HepG2 (cell line): ENCODE results near the gene CD58.

Experiments used
- ETS1 ChIP-seq: sonication (generic); formaldehyde crosslinking; IDR thresholded peaks from 2 replicates; pipeline ENCODE4 v1.4.0; 2020; ENCODE audit warnings: missing genetic modification reagents
- IRX3 ChIP-seq: sonication (generic); formaldehyde crosslinking; IDR thresholded peaks from 2 replicates; pipeline ENCODE4 v1.8.1; 2023; ENCODE audit warnings: mild to moderate bottlenecking, low read depth, missing genetic modification reagents, borderline replicate concordance
- NFATC3 ChIP-seq: sonication (generic); formaldehyde crosslinking; IDR thresholded peaks from 2 replicates; pipeline ENCODE4 v1.5.1; 2020; ENCODE audit warnings: mild to moderate bottlenecking, missing genetic modification reagents
- POLR2A ChIP-seq, 2 experiments: IDR thresholded peaks; 2 replicates each; pipeline ENCODE4 v1.6.1; 2011; ENCODE audit warnings: low read depth in 2 of 2, low read length in 2 of 2, mild to moderate bottlenecking in 1 of 2, moderate library complexity in 1 of 2; ENCODE audit not compliant: insufficient read depth in 1 of 2
- POLR2AphosphoS5 ChIP-seq: IDR thresholded peaks from 2 replicates; pipeline ENCODE4 v1.6.1; 2012; ENCODE audit warnings: low read depth, low read length
- TBL1XR1 ChIP-seq: fragments of 150-350 bp; IDR thresholded peaks from 2 replicates; pipeline ENCODE4 v1.6.1; 2014; ENCODE audit warnings: borderline replicate concordance, low read length; ENCODE audit not compliant: partially characterized antibody
- ZNF331 ChIP-seq: sonication (generic); formaldehyde crosslinking; IDR thresholded peaks from 2 replicates; pipeline ENCODE4 v1.4.0; 2020; ENCODE audit warnings: missing genetic modification reagents
- ZNF609 ChIP-seq: sonication (generic); formaldehyde crosslinking; IDR thresholded peaks from 2 replicates; pipeline ENCODE4 v1.4.0; 2020; ENCODE audit warnings: mild to moderate bottlenecking, missing genetic modification reagents, borderline replicate concordance
- ZNF614 ChIP-seq: IDR thresholded peaks from 2 replicates; pipeline ENCODE4 v1.6.1; 2018; ENCODE audit warnings: missing biosample characterization, missing genetic modification reagents, inconsistent platforms, borderline replicate concordance

- TF ChIP-seq ZNF331 (CRISPR knock-in tag) (no peak), TBL1XR1 (no peak), ETS1 (CRISPR knock-in tag) (no peak), ZNF614 (CRISPR knock-in tag) (no peak), POLR2AphosphoS5 (no peak), IRX3 (no peak), ZNF609 (CRISPR knock-in tag) (no peak), NFATC3 (CRISPR knock-in tag) (no peak), POLR2A (IDR thresholded peaks at IDR 0.05; ENCODE audit: insufficient read depth in 1 of 2, low read depth in 2 of 2, low read length in 2 of 2) (no peak)
Measured at GRCh38 chr1:116475850-116476218, 95.0 kb downstream of the CD58 start.
